ENCODE results near the gene SCNM1.

DNA sequence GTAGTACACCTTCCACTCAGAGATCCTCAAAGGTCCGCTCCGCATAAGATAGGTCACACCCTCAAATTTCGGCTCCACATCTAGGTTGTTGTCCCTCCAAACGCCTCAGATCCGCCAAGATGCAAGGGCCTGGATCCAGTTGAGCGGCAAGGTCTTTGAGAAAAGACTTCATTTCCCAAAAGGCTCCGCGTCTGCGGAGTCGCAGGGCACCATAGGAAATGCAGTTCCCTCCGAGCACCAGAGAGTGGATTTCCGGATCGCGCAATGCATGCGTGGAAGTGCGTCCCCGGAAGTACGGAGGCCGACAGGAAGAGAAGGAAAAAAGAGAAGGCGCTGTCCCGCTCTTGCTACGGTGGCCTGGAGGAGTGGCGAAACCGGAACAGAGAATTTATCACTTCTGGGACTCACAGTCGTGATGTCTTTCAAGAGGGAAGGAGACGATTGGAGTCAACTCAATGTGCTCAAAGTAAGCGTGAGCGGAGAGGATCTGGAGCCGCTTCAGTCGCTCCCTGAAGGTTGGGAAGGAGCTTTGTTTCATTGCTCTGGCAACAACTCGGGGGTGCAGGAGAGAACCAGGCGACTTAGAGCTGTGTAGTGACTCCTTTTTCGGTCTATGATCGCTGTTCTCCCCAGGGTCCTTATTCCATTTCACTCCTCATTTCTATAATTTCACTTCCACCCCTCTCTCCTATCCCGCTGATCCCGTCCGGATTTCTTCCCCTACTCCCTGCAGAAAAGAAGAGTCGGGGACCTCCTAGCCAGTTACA, at the start of gene SCNM1, which contains the start of gene LYSMD1:
- TF ChIP-seq, protein P1, sequence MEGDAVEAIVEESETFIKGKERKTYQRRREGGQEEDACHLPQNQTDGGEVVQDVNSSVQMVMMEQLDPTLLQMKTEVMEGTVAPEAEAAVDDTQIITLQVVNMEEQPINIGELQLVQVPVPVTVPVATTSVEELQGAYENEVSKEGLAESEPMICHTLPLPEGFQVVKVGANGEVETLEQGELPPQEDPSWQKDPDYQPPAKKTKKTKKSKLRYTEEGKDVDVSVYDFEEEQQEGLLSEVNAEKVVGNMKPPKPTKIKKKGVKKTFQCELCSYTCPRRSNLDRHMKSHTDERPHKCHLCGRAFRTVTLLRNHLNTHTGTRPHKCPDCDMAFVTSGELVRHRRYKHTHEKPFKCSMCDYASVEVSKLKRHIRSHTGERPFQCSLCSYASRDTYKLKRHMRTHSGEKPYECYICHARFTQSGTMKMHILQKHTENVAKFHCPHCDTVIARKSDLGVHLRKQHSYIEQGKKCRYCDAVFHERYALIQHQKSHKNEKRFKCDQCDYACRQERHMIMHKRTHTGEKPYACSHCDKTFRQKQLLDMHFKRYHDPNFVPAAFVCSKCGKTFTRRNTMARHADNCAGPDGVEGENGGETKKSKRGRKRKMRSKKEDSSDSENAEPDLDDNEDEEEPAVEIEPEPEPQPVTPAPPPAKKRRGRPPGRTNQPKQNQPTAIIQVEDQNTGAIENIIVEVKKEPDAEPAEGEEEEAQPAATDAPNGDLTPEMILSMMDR (IDR thresholded peaks at IDR 0.05; ENCODE audit: low read depth, low read length, missing input control): peak; percentile 14
- TF ChIP-seq TAF1 (conservative IDR thresholded peaks at IDR 0.05): peak; percentile 86
- TF ChIP-seq NR2F2 (IDR thresholded peaks at IDR 0.05): peak; percentile 80
- TF ChIP-seq SP1 (IDR thresholded peaks at IDR 0.05): peak; percentile 88
- peak; percentile 96 to 98 for TF ChIP-seq EGR1 (IDR thresholded peaks at IDR 0.05; ENCODE audit: low read depth in 2 of 2)
- peak; percentile 89 to 99 for TF ChIP-seq GABPA (IDR thresholded peaks at IDR 0.05 in 1 of 2, conservative IDR thresholded peaks at IDR 0.05 in 1 of 2)

Data from liver (tissue), 3 donors.